Measurements from ENCODE around the gene MATK.

MATK gene

DNA sequence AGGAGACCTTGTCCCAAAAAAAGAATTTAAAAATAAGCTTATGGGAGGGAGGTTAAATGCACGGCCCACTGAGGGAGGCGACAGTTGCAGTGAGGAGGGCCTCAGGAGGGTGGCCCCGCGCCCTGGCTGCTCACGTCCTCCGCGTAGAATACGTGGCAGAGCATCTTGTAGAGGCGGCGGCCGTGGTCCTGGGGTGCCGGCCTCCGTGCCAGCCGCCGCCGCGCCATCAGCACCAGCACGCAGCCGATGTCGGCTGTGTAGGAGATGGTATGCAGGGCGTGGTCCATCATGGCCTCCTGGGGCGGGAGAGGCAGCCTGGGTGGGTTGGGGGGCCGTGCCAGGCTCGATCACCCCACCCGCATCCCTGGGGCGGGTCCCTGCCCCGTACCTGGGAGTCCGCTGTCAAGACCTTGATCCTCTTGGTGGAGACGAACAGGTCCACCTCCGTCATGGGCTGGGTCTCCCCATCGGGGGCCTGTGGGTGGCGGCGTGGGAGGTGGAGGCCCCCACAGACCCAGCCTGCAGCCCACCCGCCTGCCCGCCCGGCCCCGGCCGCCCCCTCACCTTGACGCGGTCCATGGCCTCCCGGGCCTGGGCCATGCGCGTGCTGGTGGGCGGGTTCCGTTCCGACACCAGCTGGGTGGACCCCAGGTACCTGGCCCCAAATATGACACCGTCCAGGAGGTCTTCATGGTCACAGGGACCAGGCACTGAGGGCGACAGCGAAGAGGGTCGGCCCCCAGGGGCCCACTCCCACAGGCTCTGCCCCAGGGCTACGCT, 32.4 kb downstream of the MATK start:
- H3K4me1 ChIP-seq (ENCODE audit: control insufficient read depth, insufficient read depth, low read length), result no peaks in the 10 kb centered on the region
- no peak overlapping the region for H3K9ac ChIP-seq (ENCODE audit: low read length)
- H3K9me3 ChIP-seq (ENCODE audit: control insufficient read depth, low read length), result no peaks in the 10 kb centered on the region
- H3K36me3 ChIP-seq (ENCODE audit: control insufficient read depth, insufficient read depth, low read length, severe bottlenecking), result peaks cover 21% of the 10 kb centered on the region
- H3K4me3 ChIP-seq (ENCODE audit: low read length), result no peak overlapping the region
- no peak for DNase-seq (ENCODE audit: low read depth)
- H3K27me3 ChIP-seq (replicated peaks; ENCODE audit: control insufficient read depth, insufficient read depth, low read length), result no peaks in the 10 kb centered on the region

DNA sequence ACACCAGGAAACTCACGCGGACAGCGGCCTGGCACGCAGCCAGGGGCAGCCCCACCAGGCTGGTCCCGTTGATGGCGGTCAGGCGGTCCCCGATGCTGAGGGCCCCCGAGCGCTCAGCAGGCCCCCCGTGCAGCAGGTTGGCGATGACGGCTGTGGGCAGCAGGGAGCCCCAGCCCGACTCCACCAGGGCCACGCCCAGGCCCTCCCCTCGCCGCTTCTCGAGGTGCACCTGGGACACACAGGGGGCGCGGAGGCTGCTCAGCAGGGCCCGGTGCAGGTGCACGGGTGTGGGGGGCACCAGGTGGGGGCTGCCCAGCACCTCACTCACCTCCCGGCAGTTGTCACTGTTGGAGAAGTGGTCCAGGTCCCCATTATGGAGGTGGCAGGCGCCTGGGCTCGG, 33.7 kb downstream of the MATK start:
- DNase-seq (ENCODE audit: low read depth), result no peak
- Histone ChIP-seq H3K27me3 (replicated peaks; ENCODE audit: control insufficient read depth, insufficient read depth, low read length) (no peaks in the 10 kb centered on the region), H3K36me3 (ENCODE audit: control insufficient read depth, insufficient read depth, low read length, severe bottlenecking) (peaks cover 21% of the 10 kb centered on the region), H3K4me1 (ENCODE audit: control insufficient read depth, insufficient read depth, low read length) (no peaks in the 10 kb centered on the region), H3K9me3 (ENCODE audit: control insufficient read depth, low read length) (no peaks in the 10 kb centered on the region), H3K9ac (ENCODE audit: low read length) (no peak overlapping the region), H3K4me3 (ENCODE audit: low read length) (no peak overlapping the region)

DNA sequence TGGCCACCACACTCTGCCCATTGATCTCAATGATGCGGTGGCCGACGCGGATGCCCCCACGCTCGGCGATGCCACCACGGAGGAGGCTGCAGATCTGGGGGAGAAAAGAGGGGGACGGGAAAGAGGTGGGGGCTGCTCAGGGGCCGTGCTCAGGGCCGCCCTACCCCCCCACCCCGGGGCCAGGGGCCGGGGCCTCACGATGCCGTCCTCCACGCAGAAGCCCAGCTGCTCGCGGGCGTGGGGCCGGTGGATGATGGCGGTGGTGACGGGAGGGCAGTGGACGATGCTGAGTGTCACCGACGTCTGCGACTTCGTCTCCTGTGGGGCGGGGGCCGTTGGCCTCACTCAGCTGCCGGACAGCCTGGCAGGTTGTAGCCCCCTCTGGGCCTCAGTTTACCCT, 34.9 kb downstream of the MATK start:
- Histone ChIP-seq H3K36me3 (ENCODE audit: control insufficient read depth, insufficient read depth, low read length, severe bottlenecking) (peaks cover 21% of the 10 kb centered on the region), H3K27me3 (replicated peaks; ENCODE audit: control insufficient read depth, insufficient read depth, low read length) (no peaks in the 10 kb centered on the region), H3K9ac (ENCODE audit: low read length) (no peak overlapping the region), H3K9me3 (ENCODE audit: control insufficient read depth, low read length) (no peaks in the 10 kb centered on the region), H3K4me3 (ENCODE audit: low read length) (no peak overlapping the region), H3K4me1 (ENCODE audit: control insufficient read depth, insufficient read depth, low read length) (no peaks in the 10 kb centered on the region)
- DNase-seq (ENCODE audit: low read depth), result no peak

DNA sequence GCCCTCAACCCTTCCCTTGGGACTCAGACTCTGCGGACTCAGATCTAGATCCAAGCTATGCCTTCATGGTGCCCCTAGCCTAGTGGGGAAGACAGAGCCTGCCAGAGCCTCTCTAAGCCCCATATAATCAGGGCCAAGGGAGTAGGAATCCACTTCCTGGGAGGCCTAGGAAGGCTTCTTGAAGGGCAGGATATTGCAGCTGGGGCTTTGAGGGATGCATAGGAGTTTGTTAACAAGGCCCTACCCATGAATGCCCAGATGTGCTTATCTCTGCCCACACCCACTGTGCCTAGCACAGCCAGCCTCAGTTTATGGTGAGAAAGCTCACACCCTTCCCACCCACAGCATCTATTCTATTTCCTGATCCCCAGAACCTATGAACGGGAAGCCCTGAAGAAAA, 36.0 kb downstream of the MATK start:
- peaks cover 21% of the 10 kb centered on the region for H3K36me3 ChIP-seq (ENCODE audit: control insufficient read depth, insufficient read depth, low read length, severe bottlenecking)
- DNase-seq (ENCODE audit: low read depth), result no peak
- no peaks in the 10 kb centered on the region for H3K9me3 ChIP-seq (ENCODE audit: control insufficient read depth, low read length)
- no peaks in the 10 kb centered on the region for H3K4me1 ChIP-seq (ENCODE audit: control insufficient read depth, insufficient read depth, low read length)
- peaks cover 5% of the 10 kb centered on the region for H3K27me3 ChIP-seq (replicated peaks; ENCODE audit: control insufficient read depth, insufficient read depth, low read length)
- no peak overlapping the region for H3K4me3 ChIP-seq (ENCODE audit: low read length)
- H3K9ac ChIP-seq (ENCODE audit: low read length), result no peak overlapping the region

DNA sequence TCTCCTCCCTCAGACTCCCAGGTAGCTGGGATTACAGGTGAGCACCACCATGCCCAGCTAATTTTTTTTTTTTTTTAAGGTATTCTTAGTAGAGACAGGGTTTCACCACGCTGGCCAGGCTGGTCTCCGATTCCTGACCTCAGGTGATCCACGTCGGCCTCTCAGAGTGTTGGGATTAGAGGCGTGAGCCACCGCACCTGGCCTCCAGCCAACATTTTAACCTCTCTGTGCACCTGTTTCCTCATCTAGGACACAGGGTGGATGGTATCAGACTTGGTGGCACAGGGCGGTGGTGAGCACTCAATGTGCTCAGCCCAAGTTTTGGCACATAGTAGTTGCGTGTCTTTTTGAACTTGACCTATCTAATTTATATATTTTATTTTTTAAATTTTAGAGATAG, 37.2 kb downstream of the MATK start:
- DNase-seq (ENCODE audit: low read depth), result no peak
- no peaks in the 10 kb centered on the region for H3K4me1 ChIP-seq (ENCODE audit: control insufficient read depth, insufficient read depth, low read length)
- H3K9ac ChIP-seq (ENCODE audit: low read length), result no peak overlapping the region
- H3K9me3 ChIP-seq (ENCODE audit: control insufficient read depth, low read length), result no peaks in the 10 kb centered on the region
- peaks cover 5% of the 10 kb centered on the region for H3K27me3 ChIP-seq (replicated peaks; ENCODE audit: control insufficient read depth, insufficient read depth, low read length)
- H3K4me3 ChIP-seq (ENCODE audit: low read length), result no peak overlapping the region
- H3K36me3 ChIP-seq (ENCODE audit: control insufficient read depth, insufficient read depth, low read length, severe bottlenecking), result peaks cover 21% of the 10 kb centered on the region

DNA sequence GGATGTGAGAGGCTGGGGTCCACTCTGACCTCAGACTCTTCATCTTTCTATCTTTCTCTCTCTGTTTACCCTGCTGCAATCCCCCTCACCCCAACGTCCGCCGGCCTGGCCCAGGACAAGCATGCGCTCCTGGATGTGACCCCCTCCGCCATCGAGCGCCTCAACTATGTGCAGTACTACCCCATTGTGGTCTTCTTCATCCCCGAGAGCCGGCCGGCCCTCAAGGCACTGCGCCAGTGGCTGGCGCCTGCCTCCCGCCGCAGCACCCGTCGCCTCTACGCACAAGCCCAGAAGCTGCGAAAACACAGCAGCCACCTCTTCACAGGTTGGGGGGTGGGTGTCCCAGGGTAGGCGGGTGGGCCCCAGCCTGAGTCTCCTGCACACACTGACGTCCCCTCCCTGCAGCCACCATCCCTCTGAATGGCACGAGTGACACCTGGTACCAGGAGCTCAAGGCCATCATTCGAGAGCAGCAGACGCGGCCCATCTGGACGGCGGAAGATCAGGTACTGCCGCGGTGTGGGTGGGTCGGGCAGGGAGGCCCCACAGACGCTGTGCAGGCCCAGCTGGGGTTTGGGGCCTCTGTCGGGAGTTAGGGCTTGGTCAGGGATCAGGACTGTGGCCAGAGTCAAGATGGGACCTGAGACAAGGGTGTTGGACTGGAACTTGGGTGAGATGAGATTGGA, 39.7 kb downstream of the MATK start:
- Histone ChIP-seq H3K36me3 (ENCODE audit: control insufficient read depth, insufficient read depth, low read length, severe bottlenecking) (peaks cover 13% of the 10 kb centered on the region), H3K9ac (ENCODE audit: low read length) (no peak overlapping the region), H3K9me3 (ENCODE audit: control insufficient read depth, low read length) (no peaks in the 10 kb centered on the region), H3K4me1 (ENCODE audit: control insufficient read depth, insufficient read depth, low read length) (no peaks in the 10 kb centered on the region), H3K27me3 (replicated peaks; ENCODE audit: control insufficient read depth, insufficient read depth, low read length) (peaks cover 5% of the 10 kb centered on the region), H3K4me3 (ENCODE audit: low read length) (no peak overlapping the region)
- DNase-seq (ENCODE audit: low read depth), result no peak

DNA sequence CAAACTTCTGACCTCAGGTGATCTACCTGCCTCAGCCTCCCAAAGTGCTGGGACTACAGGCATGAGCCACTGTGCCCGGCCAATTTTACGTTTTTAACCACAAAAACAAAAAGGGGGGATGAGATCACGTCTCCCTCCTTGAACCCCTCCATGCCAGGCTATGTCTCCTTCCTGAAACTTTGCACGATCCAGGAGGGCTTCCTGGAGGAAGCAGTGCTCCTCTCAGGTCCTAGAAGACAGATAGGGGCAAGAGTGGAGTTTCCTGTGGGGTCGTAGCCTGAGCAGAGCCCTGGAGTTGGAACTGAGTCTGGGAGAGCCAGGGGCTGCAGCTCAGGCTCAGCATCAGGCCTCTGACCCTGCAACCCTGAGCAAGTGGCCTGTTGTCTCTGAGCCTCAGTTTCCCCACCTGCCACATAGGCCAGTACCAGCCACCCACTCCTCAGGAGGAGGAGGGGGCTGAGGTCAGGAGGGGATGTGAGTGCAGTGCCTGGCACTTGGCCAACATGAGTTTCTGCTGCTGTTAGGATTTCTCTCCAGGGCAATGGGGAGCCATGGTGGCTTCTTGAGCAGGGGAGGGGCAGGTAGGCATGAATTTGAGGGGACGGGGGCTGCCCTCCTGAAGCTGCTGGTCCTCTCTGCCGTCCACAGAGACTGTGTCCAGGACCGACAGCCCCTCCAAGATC, 40.7 kb downstream of the MATK start:
- H3K9me3 ChIP-seq (ENCODE audit: control insufficient read depth, low read length), result no peaks in the 10 kb centered on the region
- H3K36me3 ChIP-seq (ENCODE audit: control insufficient read depth, insufficient read depth, low read length, severe bottlenecking), result peaks cover 7% of the 10 kb centered on the region
- H3K27me3 ChIP-seq (replicated peaks; ENCODE audit: control insufficient read depth, insufficient read depth, low read length), result peaks cover 5% of the 10 kb centered on the region
- no peaks in the 10 kb centered on the region for H3K4me1 ChIP-seq (ENCODE audit: control insufficient read depth, insufficient read depth, low read length)
- no peak for DNase-seq (ENCODE audit: low read depth)
- no peak overlapping the region for H3K9ac ChIP-seq (ENCODE audit: low read length)
- H3K4me3 ChIP-seq (ENCODE audit: low read length), result no peak overlapping the region

DNA sequence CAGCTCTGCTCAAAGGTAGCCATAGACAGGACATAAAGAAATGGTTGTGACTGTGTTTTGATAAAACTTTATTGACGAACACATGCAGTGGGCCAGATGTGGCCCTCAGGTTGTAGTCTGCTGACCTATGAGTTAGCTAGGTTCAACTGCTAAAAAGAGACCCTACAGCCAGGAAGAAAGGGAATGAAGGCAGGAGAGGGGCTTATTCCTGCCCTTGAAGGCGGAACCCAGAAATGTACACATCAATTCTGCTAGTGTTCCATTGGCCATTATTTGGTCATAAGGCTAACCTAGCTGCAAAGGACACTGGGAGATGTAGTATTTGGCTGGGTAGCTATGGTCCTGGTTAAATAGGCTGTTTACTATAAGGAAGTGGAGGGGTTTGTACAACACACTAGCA, 42.7 kb downstream of the MATK start:
- Histone ChIP-seq H3K9ac (ENCODE audit: low read length) (no peak overlapping the region), H3K4me3 (ENCODE audit: low read length) (no peak overlapping the region), H3K4me1 (ENCODE audit: control insufficient read depth, insufficient read depth, low read length) (no peaks in the 10 kb centered on the region), H3K36me3 (ENCODE audit: control insufficient read depth, insufficient read depth, low read length, severe bottlenecking) (no peaks in the 10 kb centered on the region), H3K9me3 (ENCODE audit: control insufficient read depth, low read length) (no peaks in the 10 kb centered on the region), H3K27me3 (replicated peaks; ENCODE audit: control insufficient read depth, insufficient read depth, low read length) (peaks cover 11% of the 10 kb centered on the region)
- DNase-seq (ENCODE audit: low read depth), result no peak

DNA sequence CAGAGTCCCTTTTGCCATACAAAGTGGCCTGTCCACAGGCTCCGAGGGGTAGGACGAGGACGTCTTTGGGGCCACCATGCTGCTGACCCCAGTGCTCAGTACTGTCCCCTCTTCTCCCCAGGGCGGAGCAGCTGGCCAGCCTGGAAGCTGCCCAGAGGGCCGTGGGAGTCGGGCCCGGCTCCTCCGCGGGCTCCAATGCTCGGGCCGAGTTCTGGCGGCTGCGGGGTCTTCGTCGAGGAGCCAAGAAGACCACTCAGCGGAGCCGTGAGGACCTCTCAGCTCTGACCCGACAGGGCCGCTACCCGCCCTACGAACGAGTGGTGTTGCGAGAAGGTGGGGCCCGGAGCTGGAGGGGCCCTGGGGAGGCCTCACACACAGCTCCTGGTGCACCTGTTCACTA, 45.8 kb downstream of the MATK start:
- DNase-seq (ENCODE audit: low read depth), result no peak

DNA sequence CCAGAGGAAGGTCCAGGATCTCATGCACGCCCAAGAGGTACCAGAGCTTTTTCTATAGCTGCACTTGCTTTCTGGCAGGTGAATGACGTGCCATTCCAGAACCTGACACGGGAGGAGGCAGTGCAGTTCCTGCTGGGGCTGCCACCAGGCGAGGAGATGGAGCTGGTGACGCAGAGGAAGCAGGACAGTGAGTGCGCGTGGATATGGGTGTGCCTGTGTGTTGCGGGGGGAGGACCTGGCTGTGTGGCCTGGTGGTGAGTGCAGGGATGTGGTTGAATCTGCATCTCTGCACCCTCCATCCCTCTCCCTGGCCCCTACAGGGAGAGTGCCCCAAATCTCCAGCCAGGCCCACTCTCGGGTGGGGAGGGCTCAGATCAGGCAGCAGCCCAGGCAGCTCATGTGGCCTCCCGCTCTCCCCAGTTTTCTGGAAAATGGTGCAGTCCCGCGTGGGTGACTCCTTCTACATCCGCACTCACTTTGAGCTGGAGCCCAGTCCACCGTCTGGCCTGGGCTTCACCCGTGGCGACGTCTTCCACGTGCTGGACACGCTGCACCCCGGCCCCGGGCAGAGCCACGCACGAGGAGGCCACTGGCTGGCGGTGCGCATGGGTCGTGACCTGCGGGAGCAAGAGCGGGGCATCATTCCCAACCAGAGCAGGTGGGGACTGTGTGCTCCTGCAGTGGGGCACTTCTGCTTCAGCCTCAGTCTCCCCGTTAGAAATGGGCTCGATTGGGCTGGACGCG, 47.5 kb downstream of the MATK start:
- Histone ChIP-seq H3K9ac (ENCODE audit: low read length) (no peak overlapping the region), H3K4me1 (ENCODE audit: control insufficient read depth, insufficient read depth, low read length) (no peaks in the 10 kb centered on the region), H3K4me3 (ENCODE audit: low read length) (no peak overlapping the region), H3K9me3 (ENCODE audit: control insufficient read depth, low read length) (no peaks in the 10 kb centered on the region), H3K27me3 (replicated peaks; ENCODE audit: control insufficient read depth, insufficient read depth, low read length) (peaks cover 39% of the 10 kb centered on the region), H3K36me3 (ENCODE audit: control insufficient read depth, insufficient read depth, low read length, severe bottlenecking) (no peaks in the 10 kb centered on the region)
- no peak for DNase-seq (ENCODE audit: low read depth)

More for the DNA sequence above, 45.8 kb downstream of the MATK start:
- Histone ChIP-seq H3K9ac (ENCODE audit: low read length) (no peak overlapping the region), H3K9me3 (ENCODE audit: control insufficient read depth, low read length) (no peaks in the 10 kb centered on the region), H3K4me3 (ENCODE audit: low read length) (no peak overlapping the region), H3K27me3 (replicated peaks; ENCODE audit: control insufficient read depth, insufficient read depth, low read length) (peaks cover 29% of the 10 kb centered on the region), H3K4me1 (ENCODE audit: control insufficient read depth, insufficient read depth, low read length) (no peaks in the 10 kb centered on the region), H3K36me3 (ENCODE audit: control insufficient read depth, insufficient read depth, low read length, severe bottlenecking) (no peaks in the 10 kb centered on the region)
